Astrocyte (in vitro differentiated cells and primary cell): ENCODE measurements around the gene CSF1. TPM values are rescaled to one million over a fixed set of nuclear protein-coding genes. Genes with fewer than 3 reads are reported as not detected.

Experiments used
- DNase-seq: peaks from one replicate; pipeline ENCODE4 v3.0.0-alpha.2; 2010; ENCODE audit warnings: low read depth
- FAIRE-seq: peaks from 2 replicates; lab custom pipeline; 2011; peaks lifted over from hg19 to GRCh38; lab: Jason Lieb, UNC
- H2AFZ ChIP-seq: 2 replicates; pipeline ENCODE4 v1.6.0; 2012; ENCODE audit warnings: low read depth, low read length, inconsistent platforms
- H3K27ac ChIP-seq: 2 replicates; pipeline ENCODE4 v1.5.1; 2011; ENCODE audit warnings: low read depth, low read length, inconsistent platforms
- H3K27me3 ChIP-seq: 2 replicates; pipeline ENCODE4 v1.6.0; 2011; ENCODE audit warnings: low read length, inconsistent platforms; ENCODE audit not compliant: insufficient read depth
- H3K36me3 ChIP-seq: 2 replicates; pipeline ENCODE4 v1.5.1; 2011; ENCODE audit warnings: low read length, inconsistent platforms; ENCODE audit not compliant: insufficient read depth
- H3K4me1 ChIP-seq: 2 replicates; pipeline ENCODE4 v1.5.1; 2011; ENCODE audit warnings: low read length, inconsistent platforms; ENCODE audit not compliant: insufficient read depth
- H3K4me2 ChIP-seq: 2 replicates; pipeline ENCODE4 v1.6.0; 2012; ENCODE audit warnings: low read length, inconsistent platforms
- H3K4me3 ChIP-seq: 2 replicates; pipeline ENCODE4 v1.5.1; 2011; ENCODE audit warnings: low read depth, mild to moderate bottlenecking, low read length, inconsistent platforms; ENCODE audit not compliant: insufficient read depth
- H3K79me2 ChIP-seq: 2 replicates; pipeline ENCODE4 v1.6.0; 2012; ENCODE audit warnings: mild to moderate bottlenecking, low read length, inconsistent platforms; ENCODE audit not compliant: insufficient read depth
- H3K9ac ChIP-seq: 2 replicates; pipeline ENCODE4 v1.6.0; 2012; ENCODE audit warnings: mild to moderate bottlenecking, low read length, inconsistent platforms
- H3K9me3 ChIP-seq: 2 replicates; pipeline ENCODE4 v1.5.1; 2012; ENCODE audit warnings: low read depth, mild to moderate bottlenecking, low read length, inconsistent platforms; ENCODE audit not compliant: insufficient read depth
- H4K20me1 ChIP-seq: 2 replicates; pipeline ENCODE4 v1.6.0; 2012; ENCODE audit warnings: low read length, inconsistent platforms; ENCODE audit not compliant: insufficient read depth
- H3K27ac Mint-ChIP-seq: one replicate; pipeline ENCODE4 v1.8.0; 2021; ENCODE audit warnings: mild to moderate bottlenecking, mixed read lengths; ENCODE audit not compliant: unreplicated experiment
- H3K27me3 Mint-ChIP-seq: one replicate; pipeline ENCODE4 v1.8.0; 2021; ENCODE audit warnings: low read depth, mixed read lengths; ENCODE audit not compliant: unreplicated experiment
- H3K36me3 Mint-ChIP-seq: one replicate; pipeline ENCODE4 v1.8.0; 2021; ENCODE audit warnings: low read depth, mixed read lengths; ENCODE audit not compliant: unreplicated experiment
- H3K4me1 Mint-ChIP-seq: one replicate; pipeline ENCODE4 v1.8.0; 2021; ENCODE audit warnings: low read depth, mixed read lengths; ENCODE audit not compliant: unreplicated experiment
- H3K4me3 Mint-ChIP-seq: one replicate; pipeline ENCODE4 v1.8.0; 2021; ENCODE audit warnings: mild to moderate bottlenecking, moderate library complexity, mixed read lengths; ENCODE audit not compliant: unreplicated experiment
- H3K9me3 Mint-ChIP-seq: one replicate; pipeline ENCODE4 v1.8.0; 2021; ENCODE audit warnings: mild to moderate bottlenecking, mixed read lengths; ENCODE audit not compliant: unreplicated experiment
- EZH2 ChIP-seq: IDR thresholded peaks from 2 replicates; pipeline ENCODE4 v1.6.1; 2012; ENCODE audit warnings: mild to moderate bottlenecking, low read length, inconsistent platforms; ENCODE audit not compliant: insufficient read depth
- total RNA-seq: library from RNA; stranded (reverse); gene quantifications from 2 replicates; pipeline ENCODE4 v1.2.1, GENCODE V29; 2021
- TF ChIP-seq, protein P1 (sequence below): IDR thresholded peaks from 2 replicates; pipeline ENCODE4 v1.5.1; 2011; ENCODE audit warnings: low read depth, mild to moderate bottlenecking, inconsistent platforms, low read length, moderate library complexity; ENCODE audit not compliant: insufficient read depth

The CSF1 gene
- total RNA-seq, 1 donor from 2014 or later: 12.3 TPM

DNA sequence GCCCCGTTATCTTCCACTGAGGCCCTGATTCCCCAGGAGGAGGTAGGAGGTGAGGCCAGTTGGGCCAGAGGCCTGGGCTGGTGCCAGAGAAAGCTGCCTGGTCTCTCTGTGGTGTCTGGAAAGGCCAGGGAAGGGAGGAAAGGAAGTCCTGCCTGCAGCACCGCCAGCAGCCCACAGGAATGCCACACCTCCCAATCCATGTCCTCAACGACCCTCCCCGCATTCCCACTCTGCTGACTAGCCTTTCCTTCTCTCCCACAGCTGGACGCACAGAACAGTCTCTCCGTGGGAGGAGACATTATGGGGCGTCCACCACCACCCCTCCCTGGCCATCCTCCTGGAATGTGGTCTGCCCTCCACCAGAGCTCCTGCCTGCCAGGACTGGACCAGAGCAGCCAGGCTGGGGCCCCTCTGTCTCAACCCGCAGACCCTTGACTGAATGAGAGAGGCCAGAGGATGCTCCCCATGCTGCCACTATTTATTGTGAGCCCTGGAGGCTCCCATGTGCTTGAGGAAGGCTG lies 18.0 kb downstream of the CSF1 start:
- Histone ChIP-seq H3K9me3 (no peaks in the 10 kb centered on the region), H3K4me3 (no peak overlapping the region), H3K36me3 (peaks cover 3% of the 10 kb centered on the region), H3K9ac (no peak overlapping the region), H2AFZ (no peak overlapping the region), H3K79me2 (no peaks in the 10 kb centered on the region), H3K4me1 (peaks cover 24% of the 10 kb centered on the region), H3K4me2 (peak overlapping the region; percentile 35), H4K20me1 (no peaks in the 10 kb centered on the region), H3K27ac (no peak overlapping the region), H3K27me3 (no peaks in the 10 kb centered on the region)
- Mint-ChIP-seq H3K4me1 (peaks cover 33% of the 10 kb centered on the region), H3K27ac (peak overlapping the region; percentile 63), H3K36me3 (peaks cover 37% of the 10 kb centered on the region), H3K9me3 (peaks cover 13% of the 10 kb centered on the region), H3K4me3 (peak overlapping the region; percentile 28), H3K27me3 (peaks cover 9% of the 10 kb centered on the region)
- DNase-seq: peak; percentile 90
- TF ChIP-seq, protein P1, sequence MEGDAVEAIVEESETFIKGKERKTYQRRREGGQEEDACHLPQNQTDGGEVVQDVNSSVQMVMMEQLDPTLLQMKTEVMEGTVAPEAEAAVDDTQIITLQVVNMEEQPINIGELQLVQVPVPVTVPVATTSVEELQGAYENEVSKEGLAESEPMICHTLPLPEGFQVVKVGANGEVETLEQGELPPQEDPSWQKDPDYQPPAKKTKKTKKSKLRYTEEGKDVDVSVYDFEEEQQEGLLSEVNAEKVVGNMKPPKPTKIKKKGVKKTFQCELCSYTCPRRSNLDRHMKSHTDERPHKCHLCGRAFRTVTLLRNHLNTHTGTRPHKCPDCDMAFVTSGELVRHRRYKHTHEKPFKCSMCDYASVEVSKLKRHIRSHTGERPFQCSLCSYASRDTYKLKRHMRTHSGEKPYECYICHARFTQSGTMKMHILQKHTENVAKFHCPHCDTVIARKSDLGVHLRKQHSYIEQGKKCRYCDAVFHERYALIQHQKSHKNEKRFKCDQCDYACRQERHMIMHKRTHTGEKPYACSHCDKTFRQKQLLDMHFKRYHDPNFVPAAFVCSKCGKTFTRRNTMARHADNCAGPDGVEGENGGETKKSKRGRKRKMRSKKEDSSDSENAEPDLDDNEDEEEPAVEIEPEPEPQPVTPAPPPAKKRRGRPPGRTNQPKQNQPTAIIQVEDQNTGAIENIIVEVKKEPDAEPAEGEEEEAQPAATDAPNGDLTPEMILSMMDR: no peak
- TF ChIP-seq EZH2: no peak
- no peak for FAIRE-seq

DNA sequence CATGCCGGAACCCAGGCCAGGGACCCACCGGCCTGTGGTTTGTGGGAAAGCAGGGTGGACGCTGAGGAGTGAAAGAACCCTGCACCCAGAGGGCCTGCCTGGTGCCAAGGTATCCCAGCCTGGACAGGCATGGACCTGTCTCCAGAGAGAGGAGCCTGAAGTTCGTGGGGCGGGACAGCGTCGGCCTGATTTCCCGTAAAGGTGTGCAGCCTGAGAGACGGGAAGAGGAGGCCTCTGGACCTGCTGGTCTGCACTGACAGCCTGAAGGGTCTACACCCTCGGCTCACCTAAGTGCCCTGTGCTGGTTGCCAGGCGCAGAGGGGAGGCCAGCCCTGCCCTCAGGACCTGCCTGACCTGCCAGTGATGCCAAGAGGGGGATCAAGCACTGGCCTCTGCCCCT lies 18.5 kb downstream of the CSF1 start:
- Histone ChIP-seq H3K27ac (no peak overlapping the region), H2AFZ (no peak overlapping the region), H3K27me3 (no peaks in the 10 kb centered on the region), H4K20me1 (no peaks in the 10 kb centered on the region), H3K4me2 (peak overlapping the region; percentile 35), H3K9ac (no peak overlapping the region), H3K36me3 (peaks cover 3% of the 10 kb centered on the region), H3K9me3 (no peaks in the 10 kb centered on the region), H3K79me2 (no peaks in the 10 kb centered on the region), H3K4me3 (no peak overlapping the region), H3K4me1 (peaks cover 29% of the 10 kb centered on the region)
- Mint-ChIP-seq H3K9me3 (peaks cover 13% of the 10 kb centered on the region), H3K27me3 (peaks cover 9% of the 10 kb centered on the region), H3K4me3 (no peak overlapping the region), H3K4me1 (peaks cover 37% of the 10 kb centered on the region), H3K27ac (no peak overlapping the region), H3K36me3 (peaks cover 34% of the 10 kb centered on the region)
- FAIRE-seq (no peak), DNase-seq (no peak)
- TF ChIP-seq, protein P1: no peak
- TF ChIP-seq EZH2: no peak

DNA sequence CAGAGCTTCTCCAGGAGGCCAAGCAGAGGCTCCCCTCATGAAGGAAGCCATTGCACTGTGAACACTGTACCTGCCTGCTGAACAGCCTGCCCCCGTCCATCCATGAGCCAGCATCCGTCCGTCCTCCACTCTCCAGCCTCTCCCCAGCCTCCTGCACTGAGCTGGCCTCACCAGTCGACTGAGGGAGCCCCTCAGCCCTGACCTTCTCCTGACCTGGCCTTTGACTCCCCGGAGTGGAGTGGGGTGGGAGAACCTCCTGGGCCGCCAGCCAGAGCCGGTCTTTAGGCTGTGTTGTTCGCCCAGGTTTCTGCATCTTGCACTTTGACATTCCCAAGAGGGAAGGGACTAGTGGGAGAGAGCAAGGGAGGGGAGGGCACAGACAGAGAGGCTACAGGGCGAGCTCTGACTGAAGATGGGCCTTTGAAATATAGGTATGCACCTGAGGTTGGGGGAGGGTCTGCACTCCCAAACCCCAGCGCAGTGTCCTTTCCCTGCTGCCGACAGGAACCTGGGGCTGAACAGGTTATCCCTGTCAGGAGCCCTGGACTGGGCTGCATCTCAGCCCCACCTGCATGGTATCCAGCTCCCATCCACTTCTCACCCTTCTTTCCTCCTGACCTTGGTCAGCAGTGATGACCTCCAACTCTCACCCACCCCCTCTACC lies 19.1 kb downstream of the CSF1 start:
- Mint-ChIP-seq H3K9me3 (peaks cover 13% of the 10 kb centered on the region), H3K4me3 (no peak overlapping the region), H3K27me3 (peaks cover 7% of the 10 kb centered on the region), H3K36me3 (peaks cover 30% of the 10 kb centered on the region), H3K4me1 (peaks cover 37% of the 10 kb centered on the region), H3K27ac (no peak overlapping the region)
- FAIRE-seq (no peak), DNase-seq (no peak)
- Histone ChIP-seq H3K27me3 (no peaks in the 10 kb centered on the region), H3K4me1 (peaks cover 33% of the 10 kb centered on the region), H2AFZ (no peak overlapping the region), H3K9me3 (no peaks in the 10 kb centered on the region), H3K4me2 (no peak overlapping the region), H3K9ac (no peak overlapping the region), H3K79me2 (no peaks in the 10 kb centered on the region), H3K4me3 (no peak overlapping the region), H3K36me3 (peaks cover 3% of the 10 kb centered on the region), H3K27ac (no peak overlapping the region), H4K20me1 (no peaks in the 10 kb centered on the region)
- TF ChIP-seq, protein P1: no peak
